Airway epithelial cell (primary cell): ENCODE measurements around the gene LAS1L. TPM values are rescaled to one million over a fixed set of nuclear protein-coding genes. Genes with fewer than 3 reads are reported as not detected.

Source experiments
- total RNA-seq: library from RNA; depleted of rRNA; stranded (reverse); fragments of >200 nt; gene quantifications from 2 replicates; pipeline ENCODE4 v1.2.3, GENCODE V29; 2015

The LAS1L gene
- 41.7 and 43.2 TPM in 2 replicates for total RNA-seq

GRCh38 chrX:65534450-65535292 lies at the start of gene LAS1L:
TSS of gene LAS1L (minus strand) at chrX:65534787. CDS start at chrX:65534715, 72 bp downstream.

Other genes with a start within 250 kb of the LAS1L start
- 307 and 367 TPM in 2 replicates for gene MSN, start 132.9 kb upstream of the LAS1L start, total RNA-seq